Stimulated activated naive CD8-positive, alpha-beta T cell treated with anti-CD3 and anti-CD28 coated beads, Interleukin-15, amount 100 ng/mL, for 72 hours (primary cell): ENCODE measurements around the gene ARL10.

Experiments
- ATAC-seq: fragments of 150-1000 bp; cut with Tn5 transposase; 2 replicates; pipeline ENCODE4 v1.10.0; 2021; ENCODE audit warnings: mild to moderate bottlenecking, moderate library complexity
- DNase-seq, 2 donors: peaks; one replicate each; pipeline ENCODE4 v3.0.0; 2021 to 2022
- H3K27ac Mint-ChIP-seq, 2 donors: one replicate each; pipeline ENCODE4 v1.8.0; 2022; ENCODE audit warnings: mild to moderate bottlenecking in 2 of 2, mixed read lengths in 2 of 2, moderate library complexity in 2 of 2
- H3K27me3 Mint-ChIP-seq: one replicate; pipeline ENCODE4 v1.8.0; 2022; ENCODE audit warnings: mixed read lengths
- H3K4me1 Mint-ChIP-seq: one replicate; pipeline ENCODE4 v1.8.0; 2022; ENCODE audit warnings: mild to moderate bottlenecking, mixed read lengths
- H3K4me3 Mint-ChIP-seq, 2 donors: one replicate each; pipeline ENCODE4 v1.8.0; 2022; ENCODE audit warnings: mild to moderate bottlenecking in 2 of 2, mixed read lengths in 2 of 2, moderate library complexity in 1 of 2
- H3K9me3 Mint-ChIP-seq, 2 donors: one replicate each; pipeline ENCODE4 v1.8.0; 2022; ENCODE audit warnings: mixed read lengths in 2 of 2

The ARL10 gene

DNA sequence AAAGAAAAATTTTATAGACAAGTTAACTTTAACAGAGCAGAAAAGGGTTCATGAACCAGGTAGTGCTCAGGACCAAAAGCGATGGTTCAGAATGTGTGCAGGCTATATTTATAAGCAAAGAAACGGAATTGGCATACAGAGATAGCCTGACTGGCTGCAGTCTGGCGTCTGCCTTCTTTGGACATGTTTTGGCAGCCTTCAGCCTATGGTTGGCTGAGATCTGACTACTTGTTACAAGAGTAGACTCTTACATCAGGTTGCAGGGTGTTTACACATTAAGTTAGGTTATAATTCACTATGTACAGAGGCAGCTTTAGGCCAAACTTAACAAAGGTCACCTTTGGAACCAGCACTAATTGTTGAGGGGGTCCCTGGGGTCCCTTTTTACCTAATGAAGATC, 16.1 kb downstream of the ARL10 start:
- DNase-seq (no peak), ATAC-seq (no peak)
- no peaks in the 10 kb centered on the region for H3K9me3 Mint-ChIP-seq
- H3K27ac Mint-ChIP-seq = no peak overlapping the region
- peaks cover 26% of the 10 kb centered on the region for H3K4me1 Mint-ChIP-seq
- H3K27me3 Mint-ChIP-seq = no peaks in the 10 kb centered on the region
- H3K4me3 Mint-ChIP-seq = no peak overlapping the region

DNA sequence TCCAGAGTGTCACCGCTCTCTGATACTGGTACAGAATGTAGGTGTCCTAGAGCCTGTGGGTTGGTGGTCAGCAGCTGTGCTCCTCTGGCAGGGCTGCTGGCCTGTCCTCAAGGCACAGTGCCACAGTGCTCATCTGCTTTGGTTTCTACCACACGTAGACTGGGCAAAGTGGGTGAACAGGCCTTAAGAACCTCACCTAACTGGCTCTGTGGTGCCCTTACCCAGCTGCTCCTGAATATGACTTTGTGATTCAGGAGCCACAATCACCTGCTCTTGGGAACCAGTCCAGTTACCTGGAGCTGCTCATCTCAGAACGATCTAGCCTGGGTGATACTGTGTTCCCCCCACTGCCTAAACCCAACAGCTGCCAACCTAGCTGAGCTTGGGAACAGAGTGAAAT, 16.7 kb downstream of the ARL10 start:
- ATAC-seq = no peak
- Mint-ChIP-seq H3K4me3 (no peak overlapping the region), H3K27me3 (no peaks in the 10 kb centered on the region), H3K4me1 (peaks cover 32% of the 10 kb centered on the region), H3K9me3 (no peaks in the 10 kb centered on the region), H3K27ac (no peak overlapping the region)
- DNase-seq = no peak

DNA sequence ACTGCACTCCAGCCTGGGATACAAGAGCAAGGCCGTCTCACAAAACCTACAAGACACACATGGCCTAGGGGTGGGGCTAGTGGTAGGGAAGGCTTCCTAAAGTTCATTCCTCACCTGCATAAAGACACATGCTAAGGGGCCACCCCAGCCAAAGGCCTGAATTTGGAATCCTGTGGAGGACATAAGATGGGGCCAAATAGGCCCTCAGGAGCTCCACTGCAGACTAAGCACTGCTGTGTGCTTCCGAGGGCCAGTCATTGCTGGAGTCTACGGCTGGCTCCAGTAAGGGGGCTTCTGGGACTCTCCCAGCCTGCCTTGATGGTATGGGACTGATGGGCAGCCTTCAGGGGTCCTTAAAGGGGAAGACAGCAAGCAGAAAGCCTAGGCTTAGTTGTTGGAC, 17.4 kb downstream of the ARL10 start:
- H3K4me3 Mint-ChIP-seq = no peak overlapping the region
- peak overlapping the region in 1 of 2 donors; percentile 74 for H3K27ac Mint-ChIP-seq
- peaks cover 39% of the 10 kb centered on the region for H3K4me1 Mint-ChIP-seq
- ATAC-seq = no peak
- H3K27me3 Mint-ChIP-seq = no peaks in the 10 kb centered on the region
- H3K9me3 Mint-ChIP-seq = no peaks in the 10 kb centered on the region
- DNase-seq = no peak

DNA sequence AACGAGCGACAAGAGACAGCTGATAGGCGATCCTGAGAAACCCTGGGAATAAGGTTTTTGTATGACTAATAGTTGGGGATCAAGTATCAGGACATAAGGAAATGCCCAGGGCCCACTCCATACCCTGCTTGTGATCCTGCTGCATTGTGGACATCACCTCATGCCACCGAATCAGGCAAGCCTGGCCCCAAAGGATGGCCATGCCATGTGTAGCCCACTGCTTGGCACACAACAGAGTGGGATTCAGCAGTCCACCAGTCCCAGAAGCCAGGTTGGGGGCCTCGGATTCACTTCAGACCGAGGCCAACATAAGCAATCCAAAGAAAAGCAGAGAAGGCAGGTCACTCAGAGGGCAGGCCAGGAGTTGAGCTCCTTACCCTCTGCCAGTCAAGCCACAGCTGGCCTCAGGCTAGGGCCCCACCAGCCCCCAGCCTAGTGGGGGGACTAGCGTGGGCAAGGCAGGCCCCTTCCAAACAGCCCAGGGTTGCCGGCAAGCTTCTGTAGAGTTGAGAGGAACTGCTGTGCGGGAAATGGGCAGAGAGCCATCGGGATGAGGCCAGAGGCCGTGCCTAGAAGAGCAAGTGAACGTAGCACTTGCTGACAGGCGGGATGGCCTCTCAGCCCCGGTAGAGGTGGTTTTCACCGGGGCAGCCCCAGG, 18.1 kb downstream of the ARL10 start:
- Mint-ChIP-seq H3K27me3 (no peaks in the 10 kb centered on the region), H3K27ac (no peak overlapping the region), H3K4me3 (no peak overlapping the region), H3K9me3 (no peaks in the 10 kb centered on the region), H3K4me1 (peaks cover 42% of the 10 kb centered on the region)
- DNase-seq = no peak
- ATAC-seq = no peak

DNA sequence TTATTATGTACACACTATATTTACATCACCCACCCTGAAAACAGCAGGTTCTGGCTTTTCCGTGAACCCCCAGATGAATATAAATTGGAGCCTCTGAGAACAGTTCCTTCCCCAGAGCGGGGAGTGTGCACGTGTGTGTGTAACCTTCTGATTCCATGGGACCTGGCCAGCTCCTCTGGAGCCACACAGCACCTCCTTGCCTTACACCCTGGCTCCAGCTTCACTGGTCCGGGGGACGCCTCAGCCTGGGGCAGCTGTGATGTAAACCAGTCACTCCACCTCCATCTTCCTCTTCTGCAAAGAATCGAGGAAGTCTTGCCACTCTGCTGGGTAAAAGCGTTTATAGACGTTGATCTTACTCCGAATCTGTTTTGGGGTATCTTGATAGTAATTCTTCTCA, 18.7 kb downstream of the ARL10 start:
- DNase-seq = no peak
- Mint-ChIP-seq H3K27ac (no peak overlapping the region), H3K4me3 (no peak overlapping the region), H3K9me3 (no peaks in the 10 kb centered on the region), H3K27me3 (no peaks in the 10 kb centered on the region), H3K4me1 (peaks cover 42% of the 10 kb centered on the region)
- ATAC-seq = no peak

DNA sequence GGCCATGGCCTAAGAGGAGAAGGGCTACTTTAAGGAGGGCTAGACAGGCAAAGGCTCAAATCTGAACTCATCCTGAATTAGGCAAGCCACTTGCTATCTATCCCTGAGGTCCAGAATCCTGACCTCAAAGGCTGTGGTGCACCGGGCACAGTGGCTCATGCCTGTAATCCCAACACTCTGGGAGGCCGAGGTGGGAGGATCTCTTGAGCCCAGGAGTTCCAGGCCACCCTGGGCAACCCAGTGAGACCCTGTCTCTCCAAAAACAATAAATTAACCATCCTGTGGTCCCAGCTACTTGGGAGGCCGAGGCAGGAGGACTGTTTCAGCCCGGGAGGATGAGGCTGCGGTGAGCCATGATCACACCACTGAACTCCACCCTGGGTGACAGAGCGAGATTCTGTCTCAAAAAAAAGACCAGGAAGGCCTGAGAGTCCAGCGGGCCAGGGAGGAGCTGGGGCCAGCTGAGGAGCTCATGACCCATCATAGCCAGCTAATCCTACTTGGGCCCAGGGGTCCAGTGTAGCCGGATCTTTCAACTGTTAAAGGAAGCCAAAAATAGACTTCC, 19.2 kb downstream of the ARL10 start:
- ATAC-seq = no peak
- DNase-seq = no peak
- Mint-ChIP-seq H3K4me1 (peaks cover 44% of the 10 kb centered on the region), H3K9me3 (no peaks in the 10 kb centered on the region), H3K27me3 (no peaks in the 10 kb centered on the region), H3K4me3 (no peak overlapping the region), H3K27ac (peak overlapping the region in 1 of 2 donors; percentile 50)

DNA sequence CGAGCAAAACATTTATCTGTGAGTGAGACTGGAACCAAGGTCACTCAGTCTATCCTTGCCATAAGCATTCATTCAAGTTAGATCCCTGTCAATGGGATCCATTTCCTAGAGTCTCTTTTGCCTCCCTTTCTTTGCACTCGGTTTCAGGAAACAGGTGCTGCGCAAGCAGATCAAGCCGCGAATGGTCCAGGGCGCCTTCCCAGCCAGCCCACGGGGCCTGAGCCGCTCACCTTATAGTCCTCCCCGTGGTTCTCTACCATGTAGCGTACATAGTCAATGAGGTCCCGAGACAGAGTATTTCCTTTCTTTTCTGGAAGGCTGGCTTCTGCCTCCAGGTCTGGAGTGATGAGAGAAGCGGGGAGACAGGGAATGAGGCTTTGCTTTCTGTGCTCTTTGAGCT, 19.7 kb downstream of the ARL10 start:
- H3K4me3 Mint-ChIP-seq = no peak overlapping the region
- H3K27ac Mint-ChIP-seq = no peak overlapping the region
- DNase-seq (no peak), ATAC-seq (no peak)
- no peaks in the 10 kb centered on the region for H3K27me3 Mint-ChIP-seq
- no peaks in the 10 kb centered on the region for H3K9me3 Mint-ChIP-seq
- peaks cover 50% of the 10 kb centered on the region for H3K4me1 Mint-ChIP-seq

DNA sequence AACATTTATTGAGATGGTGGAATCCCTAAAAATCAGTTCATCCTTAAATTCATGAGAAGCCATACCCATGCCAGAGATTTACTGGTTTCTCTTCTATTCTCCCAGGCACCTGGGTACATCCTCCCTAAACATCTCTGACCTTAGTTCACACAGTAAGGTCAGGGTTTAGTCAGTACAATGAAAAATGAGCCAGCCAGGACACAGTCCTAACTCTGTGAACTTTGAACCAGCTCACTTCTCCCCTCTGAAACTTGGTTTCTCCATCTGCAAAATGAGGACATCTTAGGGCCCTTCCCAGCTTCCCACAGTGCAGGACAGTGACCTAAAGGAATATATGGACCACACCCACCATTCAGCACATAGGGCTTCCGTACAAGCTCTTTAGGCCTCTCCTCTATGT, 21.2 kb downstream of the ARL10 start:
- H3K4me3 Mint-ChIP-seq = peak overlapping the region; percentile 100
- H3K9me3 Mint-ChIP-seq = no peaks in the 10 kb centered on the region
- peak overlapping the region in 1 of 2 donors; percentile 48 for H3K27ac Mint-ChIP-seq
- peaks cover 50% of the 10 kb centered on the region for H3K4me1 Mint-ChIP-seq
- DNase-seq = no peak
- ATAC-seq = no peak
- H3K27me3 Mint-ChIP-seq = no peaks in the 10 kb centered on the region

DNA sequence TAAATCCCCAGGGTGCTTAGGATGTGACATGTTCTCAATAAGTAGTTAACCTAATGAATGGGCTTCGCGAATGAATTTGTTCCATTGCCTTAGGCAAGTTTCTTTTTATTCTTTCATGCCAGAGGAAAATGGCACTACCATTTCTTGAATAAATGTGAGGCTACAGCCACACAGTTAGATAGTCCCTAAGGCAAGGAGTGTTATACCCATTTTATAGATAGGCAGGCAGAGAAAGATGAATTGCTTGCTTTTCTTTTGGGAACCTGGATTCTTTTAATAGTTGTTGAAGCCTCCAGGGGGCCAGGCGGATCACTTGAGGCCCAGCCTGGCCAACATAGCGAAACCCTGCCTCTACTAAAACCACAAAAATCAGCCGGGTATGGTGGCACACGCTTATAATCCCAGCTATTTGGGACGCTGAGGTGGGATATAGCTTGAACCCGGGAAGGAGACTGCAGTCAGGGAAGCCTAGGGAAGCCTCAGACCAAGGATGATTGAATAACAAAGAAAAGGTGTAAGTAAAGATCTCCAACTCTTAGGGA, 22.2 kb downstream of the ARL10 start:
- H3K27me3 Mint-ChIP-seq = no peaks in the 10 kb centered on the region
- DNase-seq = no peak
- H3K4me1 Mint-ChIP-seq = peaks cover 50% of the 10 kb centered on the region
- peak overlapping the region; percentile 100 for H3K27ac Mint-ChIP-seq
- no peak for ATAC-seq
- peak overlapping the region; percentile 100 for H3K4me3 Mint-ChIP-seq
- H3K9me3 Mint-ChIP-seq = no peaks in the 10 kb centered on the region

DNA sequence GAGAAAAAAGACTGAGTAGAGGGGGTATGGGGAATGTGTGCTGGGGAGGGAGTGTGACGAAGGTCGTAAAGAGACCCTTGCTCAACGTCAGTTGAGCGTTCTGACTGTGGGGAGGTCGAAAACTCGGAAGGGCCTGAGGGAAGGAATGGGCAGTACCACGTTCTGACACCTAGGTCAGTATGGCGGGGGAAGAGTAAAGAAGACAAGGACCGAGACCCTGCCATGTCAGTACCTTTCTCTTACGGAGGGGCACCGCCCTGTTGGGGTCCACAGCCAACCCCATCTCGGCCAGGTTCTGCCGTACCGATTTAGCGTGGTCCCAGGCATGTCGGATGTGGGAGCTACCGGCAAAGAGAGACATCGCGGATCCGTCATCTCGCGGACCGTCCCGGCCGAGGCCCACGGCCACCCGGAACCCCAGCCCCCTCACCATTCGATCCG, 22.7 kb downstream of the ARL10 start:
- Mint-ChIP-seq H3K4me3 (peak overlapping the region; percentile 100), H3K4me1 (peaks cover 50% of the 10 kb centered on the region), H3K9me3 (no peaks in the 10 kb centered on the region), H3K27me3 (no peaks in the 10 kb centered on the region), H3K27ac (peak overlapping the region; percentile 100)
- no peak for ATAC-seq
- DNase-seq = no peak

DNA sequence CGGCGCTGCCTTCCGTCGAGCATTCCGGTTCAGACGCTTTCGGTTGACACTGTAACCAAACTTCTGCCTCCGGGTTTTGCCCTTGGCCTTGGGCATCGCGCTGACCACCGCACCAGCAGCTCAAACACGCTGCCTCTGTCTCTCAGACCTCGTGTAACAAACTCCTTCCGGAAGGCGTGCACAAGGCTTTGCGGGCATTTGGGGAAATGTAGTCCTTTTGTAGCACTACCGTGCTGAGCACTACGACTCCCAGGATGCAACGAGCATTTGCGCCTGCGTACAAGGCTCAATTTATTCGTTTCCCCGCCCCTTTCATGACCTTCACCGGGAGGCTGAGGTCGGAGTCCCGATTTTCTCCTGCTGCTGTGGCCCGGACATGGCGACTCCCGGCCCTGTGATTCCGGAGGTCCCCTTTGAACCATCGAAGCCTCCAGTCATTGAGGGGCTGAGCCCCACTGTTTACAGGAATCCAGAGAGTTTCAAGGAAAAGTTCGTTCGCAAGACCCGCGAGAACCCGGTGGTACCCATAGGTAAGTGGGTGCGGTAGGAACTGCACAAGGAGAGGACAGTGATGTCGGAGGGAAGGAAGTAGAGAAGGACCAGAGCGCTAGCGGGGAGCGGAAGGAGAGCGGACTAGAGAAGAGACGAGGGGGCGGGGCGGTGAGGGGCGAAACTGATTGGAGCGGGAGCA, 23.3 kb downstream of the ARL10 start, which contains the start of the genes HIGD2A and NOP16:
Gene HIGD2A, plus strand, starts transcription at position 308 of the 691 bp plus-strand sequence. Its CDS starts 69 bp downstream, at position 377.
Gene NOP16, minus strand, starts transcription at position 155 of the 691 bp plus-strand sequence. Its CDS starts 59 bp downstream, at position 96.
- DNase-seq (peak; percentile 96 to 98), ATAC-seq (peak; percentile 97)
- Mint-ChIP-seq H3K4me3 (peak within 1 kb of the TSS; percentile 100), H3K9me3 (no peaks in the 10 kb centered on the region), H3K4me1 (peaks cover 48% of the 10 kb centered on the region), H3K27me3 (no peaks in the 10 kb centered on the region), H3K27ac (peak within 1 kb of the TSS; percentile 100)

DNA sequence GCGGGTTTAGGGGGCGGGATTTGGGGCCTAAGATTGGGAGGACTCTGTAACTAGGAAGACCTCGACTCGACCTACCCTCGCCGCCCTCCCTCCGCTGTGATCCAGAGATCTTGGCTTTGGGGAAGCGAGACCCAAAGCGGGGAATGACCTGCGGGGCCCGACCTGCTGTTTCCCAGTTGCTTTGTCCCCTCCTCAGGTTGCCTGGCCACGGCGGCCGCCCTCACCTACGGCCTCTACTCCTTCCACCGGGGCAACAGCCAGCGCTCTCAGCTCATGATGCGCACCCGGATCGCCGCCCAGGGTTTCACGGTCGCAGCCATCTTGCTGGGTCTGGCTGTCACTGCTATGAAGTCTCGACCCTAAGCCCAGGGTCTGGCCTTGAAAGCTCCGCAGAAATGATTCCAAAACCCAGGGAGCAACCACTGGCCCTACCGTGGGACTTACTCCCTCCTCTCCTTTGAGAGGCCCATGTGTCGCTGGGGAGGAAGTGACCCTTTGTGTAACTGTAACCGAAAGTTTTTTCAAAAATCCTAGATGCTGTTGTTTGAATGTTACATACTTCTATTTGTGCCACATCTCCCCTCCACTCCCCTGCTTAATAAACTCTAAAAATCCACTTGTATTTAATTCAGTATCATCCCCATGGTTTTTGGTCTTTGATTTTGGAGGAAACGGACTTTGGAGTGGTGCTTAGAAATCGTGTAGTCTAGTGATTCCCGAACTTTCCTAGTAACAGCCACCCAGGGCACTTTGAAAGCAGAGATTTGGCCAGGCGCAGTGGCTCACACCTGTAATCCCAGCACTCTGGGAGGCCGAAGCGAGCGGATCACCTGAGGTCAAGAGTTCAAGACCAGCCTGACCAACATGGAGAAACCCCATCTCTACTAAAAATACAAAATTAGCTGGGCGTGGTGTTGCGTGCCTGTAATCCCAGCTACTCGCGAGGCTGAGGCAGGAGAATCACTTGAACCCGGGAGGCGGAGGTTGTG, 24.1 kb downstream of the ARL10 start:
- ATAC-seq (peak; percentile 63), DNase-seq (no peak)
- peak overlapping the region; percentile 100 for H3K27ac Mint-ChIP-seq
- H3K4me3 Mint-ChIP-seq = peak overlapping the region; percentile 100
- H3K27me3 Mint-ChIP-seq = no peaks in the 10 kb centered on the region
- no peaks in the 10 kb centered on the region for H3K9me3 Mint-ChIP-seq
- peaks cover 40% of the 10 kb centered on the region for H3K4me1 Mint-ChIP-seq

DNA sequence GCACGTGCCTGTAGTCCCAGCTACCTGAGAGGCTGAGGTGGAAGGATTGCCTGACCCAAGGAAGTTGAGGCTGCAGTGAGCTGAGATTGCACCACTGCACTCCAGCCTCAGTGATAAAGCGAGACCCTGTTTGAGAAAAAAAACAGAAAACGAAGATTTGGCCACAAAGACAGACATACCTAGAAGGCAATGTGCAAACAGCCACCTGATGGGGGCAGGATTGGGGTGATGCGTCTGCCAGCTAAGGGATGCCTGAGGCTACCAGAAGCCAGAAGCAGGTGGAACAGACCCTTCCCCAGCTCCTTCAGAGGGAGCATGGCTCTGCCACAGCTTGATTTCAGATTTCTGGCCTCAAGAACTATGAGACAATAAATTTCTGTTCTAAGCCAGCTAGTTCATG, 26.2 kb downstream of the ARL10 start:
- ATAC-seq (no peak), DNase-seq (no peak)
- no peaks in the 10 kb centered on the region for H3K27me3 Mint-ChIP-seq
- H3K4me1 Mint-ChIP-seq = peaks cover 23% of the 10 kb centered on the region
- no peak overlapping the region for H3K27ac Mint-ChIP-seq
- no peaks in the 10 kb centered on the region for H3K9me3 Mint-ChIP-seq
- no peak overlapping the region for H3K4me3 Mint-ChIP-seq

DNA sequence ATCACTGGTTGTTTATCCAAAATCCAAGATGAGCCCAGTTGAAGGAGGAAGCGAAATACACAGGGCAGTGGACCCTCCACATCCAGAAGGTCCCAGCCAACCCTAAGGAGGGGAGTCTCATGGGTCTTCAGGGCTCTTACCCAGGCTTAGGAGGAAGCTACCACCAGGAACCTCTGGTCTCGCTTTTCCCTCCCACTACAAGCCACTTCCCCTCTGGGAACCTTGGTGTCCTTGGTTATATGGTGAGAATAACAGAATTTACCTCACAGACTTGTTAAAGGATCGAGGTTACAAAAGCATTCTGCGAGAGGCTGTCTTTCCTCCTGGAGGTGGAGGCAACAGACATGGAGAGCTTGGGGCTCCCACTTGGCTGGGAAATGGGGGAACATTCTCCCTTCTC, 26.7 kb downstream of the ARL10 start:
- DNase-seq (no peak), ATAC-seq (no peak)
- Mint-ChIP-seq H3K27ac (peak overlapping the region in 1 of 2 donors; percentile 48), H3K9me3 (no peaks in the 10 kb centered on the region), H3K4me1 (peaks cover 18% of the 10 kb centered on the region), H3K4me3 (no peak overlapping the region), H3K27me3 (no peaks in the 10 kb centered on the region)

DNA sequence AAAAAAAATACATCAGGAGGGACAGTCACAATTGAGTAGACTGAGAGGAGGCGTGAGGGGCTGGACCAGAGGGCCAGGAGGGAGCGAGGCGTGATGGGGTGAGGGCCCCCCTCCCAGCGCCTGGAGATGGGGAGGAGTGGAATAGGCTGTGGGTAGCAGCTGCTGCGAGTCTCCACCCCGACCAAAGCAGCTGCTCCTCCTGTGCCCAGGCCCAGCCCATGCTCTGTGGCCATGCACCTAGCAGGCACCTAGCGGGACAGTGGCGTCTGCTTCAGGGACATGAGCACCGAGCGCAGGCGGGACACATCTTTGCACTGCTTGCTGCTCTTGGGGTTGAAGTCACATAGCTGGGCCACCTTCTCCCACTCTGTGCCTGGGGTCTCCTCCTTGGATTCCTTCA, 27.2 kb downstream of the ARL10 start:
- Mint-ChIP-seq H3K4me3 (no peak overlapping the region), H3K27ac (no peak overlapping the region), H3K4me1 (peaks cover 13% of the 10 kb centered on the region), H3K27me3 (no peaks in the 10 kb centered on the region), H3K9me3 (no peaks in the 10 kb centered on the region)
- no peak for ATAC-seq
- no peak for DNase-seq
